Bronchial epithelial cell (primary cell): ENCODE results near the gene FMNL3. TPM values are rescaled to one million over a fixed set of nuclear protein-coding genes. Genes with fewer than 3 reads are reported as not detected.

ENCODE experiments used
- DNase-seq: peaks from one replicate; pipeline ENCODE4 v3.0.0-alpha.2; 2010; ENCODE audit warnings: low read depth
- FAIRE-seq: peaks from 2 replicates; lab custom pipeline; 2011; peaks lifted over from hg19 to GRCh38; lab: Jason Lieb, UNC
- H3K27me3 ChIP-seq: 2 replicates; pipeline ENCODE4 v1.5.1; 2011; ENCODE audit warnings: low read length; ENCODE audit not compliant: control insufficient read depth, insufficient read depth
- H3K36me3 ChIP-seq: 2 replicates; pipeline ENCODE4 v1.5.1; 2011; ENCODE audit warnings: low read length; ENCODE audit not compliant: control insufficient read depth, insufficient read depth
- H3K4me3 ChIP-seq: 2 replicates; pipeline ENCODE4 v1.5.1; 2011; ENCODE audit warnings: mild to moderate bottlenecking, low read depth, low read length, control low read depth
- CTCF ChIP-seq: IDR thresholded peaks from 2 replicates; pipeline ENCODE4 v1.5.1; 2011; ENCODE audit warnings: mild to moderate bottlenecking, moderate library complexity, low read length, control low read depth, inconsistent platforms; ENCODE audit not compliant: insufficient read depth, severe bottlenecking
- total RNA-seq: library from RNA; depleted of rRNA; stranded (reverse); fragments of >200 nt; gene quantifications from 2 replicates; pipeline ENCODE4 v1.2.1, GENCODE V29; 2014

The FMNL3 gene
- total RNA-seq, 1 donor from 2014 or later: 2.6 TPM

- no peak for TF ChIP-seq CTCF
These were observed 43.0 kb downstream of the FMNL3 start for GRCh38 chr12:49664167-49664566.

GRCh38 chr12:49662998-49663843, 44.0 kb downstream of the FMNL3 start:
- Histone ChIP-seq H3K36me3 (no peaks in the 10 kb centered on the region), H3K27me3 (no peaks in the 10 kb centered on the region), H3K4me3 (no peak overlapping the region)
- FAIRE-seq: no peak
- DNase-seq: peak; percentile 75
- no peak for TF ChIP-seq CTCF

More at GRCh38 chr12:49664167-49664566, 43.0 kb downstream of the FMNL3 start:
- Histone ChIP-seq H3K4me3 (no peak overlapping the region), H3K27me3 (no peaks in the 10 kb centered on the region), H3K36me3 (no peaks in the 10 kb centered on the region)
- DNase-seq: no peak
- FAIRE-seq: no peak

- Histone ChIP-seq H3K27me3 (no peaks in the 10 kb centered on the region), H3K36me3 (no peaks in the 10 kb centered on the region), H3K4me3 (no peak overlapping the region)
- no peak for FAIRE-seq
- TF ChIP-seq CTCF: no peak
- DNase-seq: no peak
These were observed 45.5 kb downstream of the FMNL3 start for GRCh38 chr12:49661746-49662145.

- no peak for FAIRE-seq
- no peak overlapping the region for H3K4me3 ChIP-seq
- TF ChIP-seq CTCF: no peak
- no peaks in the 10 kb centered on the region for H3K27me3 ChIP-seq
- H3K36me3 ChIP-seq: no peaks in the 10 kb centered on the region
- DNase-seq: no peak
These were observed 46.0 kb downstream of the FMNL3 start for GRCh38 chr12:49661191-49661590.

- FAIRE-seq (no peak), DNase-seq (no peak)
- no peaks in the 10 kb centered on the region for H3K27me3 ChIP-seq
- H3K36me3 ChIP-seq: no peaks in the 10 kb centered on the region
- no peak for TF ChIP-seq CTCF
- no peak overlapping the region for H3K4me3 ChIP-seq
These were observed 47.5 kb downstream of the FMNL3 start for GRCh38 chr12:49659753-49660152.

- H3K36me3 ChIP-seq: no peaks in the 10 kb centered on the region
- FAIRE-seq: no peak
- no peak for TF ChIP-seq CTCF
- H3K4me3 ChIP-seq: no peak overlapping the region
- no peak for DNase-seq
- H3K27me3 ChIP-seq: no peaks in the 10 kb centered on the region
These were observed 48.9 kb downstream of the FMNL3 start for GRCh38 chr12:49658276-49658675.
